Stimulated activated CD8-positive, alpha-beta memory T cell treated with anti-CD3 and anti-CD28 coated beads, Interleukin-4, amount 100 ng/mL, for 24 hours (primary cell): Measurements from ENCODE around the gene TTLL7.
"Not testable (repeated sequence)": the region's sequence is repeated elsewhere in the genome, so short reads cannot be mapped to it uniquely, and the experiment has no call there.

Source experiments
- DNase-seq: peaks from one replicate; pipeline ENCODE4 v3.0.0-alpha.2; 2020; ENCODE audit warnings: low read depth

TTLL7 gene

GRCh38 chr1:83931658-83932253, 67.2 kb downstream of the TTLL7 start:
- DNase-seq = no peak

- DNase-seq = no peak
These were observed 69.7 kb downstream of the TTLL7 start for GRCh38 chr1:83929184-83929583.

GRCh38 chr1:83928396-83928795, 70.5 kb downstream of the TTLL7 start:
- no peak for DNase-seq

- DNase-seq = no peak
These were observed 71.2 kb downstream of the TTLL7 start for GRCh38 chr1:83927701-83928100.

GRCh38 chr1:83927061-83927460, 71.9 kb downstream of the TTLL7 start:
- no peak for DNase-seq

- DNase-seq = no peak
These were observed 75.4 kb downstream of the TTLL7 start for GRCh38 chr1:83923553-83923952.

GRCh38 chr1:83922431-83922830, 76.5 kb downstream of the TTLL7 start:
- no peak for DNase-seq

GRCh38 chr1:83920320-83920719, 78.6 kb downstream of the TTLL7 start:
- no peak for DNase-seq

- DNase-seq = no peak
These were observed 79.1 kb downstream of the TTLL7 start for GRCh38 chr1:83919872-83920271.

GRCh38 chr1:83918688-83919285, 80.1 kb downstream of the TTLL7 start:
- no peak for DNase-seq

GRCh38 chr1:83917959-83918358, 81.0 kb downstream of the TTLL7 start:
- no peak for DNase-seq

- DNase-seq = not testable (repeated sequence)
These were observed 82.8 kb downstream of the TTLL7 start for GRCh38 chr1:83916094-83916493.

- DNase-seq = no peak
These were observed 86.1 kb downstream of the TTLL7 start for GRCh38 chr1:83912876-83913275.

GRCh38 chr1:83910461-83910860, 88.5 kb downstream of the TTLL7 start:
- no peak for DNase-seq

GRCh38 chr1:83909687-83910086, 89.2 kb downstream of the TTLL7 start:
- no peak for DNase-seq

GRCh38 chr1:83905315-83905907, 93.5 kb downstream of the TTLL7 start:
- DNase-seq = no peak

GRCh38 chr1:83901547-83902155, 97.3 kb downstream of the TTLL7 start:
- no peak for DNase-seq

- no peak for DNase-seq
These were observed 98.4 kb downstream of the TTLL7 start for GRCh38 chr1:83900524-83900923.

- DNase-seq = no peak
These were observed 101.4 kb downstream of the TTLL7 start for GRCh38 chr1:83897516-83897915.

GRCh38 chr1:83896299-83896698, 102.6 kb downstream of the TTLL7 start:
- no peak for DNase-seq

GRCh38 chr1:83889707-83890106, 109.2 kb downstream of the TTLL7 start:
- no peak for DNase-seq

GRCh38 chr1:83887483-83887882, 111.4 kb downstream of the TTLL7 start:
- DNase-seq = no peak

- DNase-seq = no peak
These were observed 115.0 kb downstream of the TTLL7 start for GRCh38 chr1:83883979-83884378.
